Measurements from ENCODE around the gene CTTNBP2NL. TPM values are rescaled to one million over a fixed set of nuclear protein-coding genes. Genes with fewer than 3 reads are reported as not detected.
"Not testable (repeated sequence)": the region's sequence is repeated elsewhere in the genome, so short reads cannot be mapped to it uniquely, and the experiment has no call there.

CTTNBP2NL gene
- total RNA-seq, 1 experiment from 2014 or later: 38.8 TPM

DNA sequence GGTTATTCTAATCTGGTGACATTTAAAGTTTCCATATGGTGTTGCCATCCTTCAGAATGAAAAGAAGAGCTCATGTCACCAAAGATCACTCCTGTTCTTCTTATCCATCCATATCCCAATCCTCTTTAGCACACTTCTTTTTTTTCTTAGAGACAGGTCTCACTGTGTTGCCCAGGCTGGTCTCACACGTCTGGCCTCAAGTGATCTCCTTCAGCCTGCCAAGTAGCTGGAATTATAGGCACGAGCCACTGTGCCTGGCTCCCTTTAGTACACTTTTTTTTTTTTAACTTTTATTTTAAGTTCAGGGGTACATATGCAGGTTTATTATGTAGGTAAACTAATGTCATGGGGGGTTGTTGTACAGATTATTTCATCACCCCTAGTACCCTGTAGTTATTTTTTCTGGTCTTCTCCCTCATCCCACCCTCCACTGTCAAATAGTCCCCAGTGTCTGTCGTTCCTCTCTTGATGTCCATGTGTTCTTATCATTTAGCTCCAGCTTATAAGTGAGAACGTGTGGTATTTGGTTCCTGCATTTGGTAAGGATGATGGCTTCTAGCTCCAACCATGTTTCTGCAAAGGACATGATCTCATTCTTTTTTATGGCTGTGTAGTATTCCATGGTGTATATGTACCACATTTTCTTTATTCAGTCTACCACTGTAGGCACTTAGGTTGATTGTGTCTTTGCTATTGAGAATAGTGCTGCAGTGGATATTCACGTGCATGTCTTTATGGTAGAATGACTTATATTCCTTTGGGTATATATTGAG lies 40.6 kb downstream of the CTTNBP2NL start:
- Mint-ChIP-seq H3K4me1 (no peaks in the 10 kb centered on the region), H3K4me3 (no peak overlapping the region)
- H4K20me1 ChIP-seq (ENCODE audit: control insufficient read depth, insufficient read depth, insufficient read length): no peaks in the 10 kb centered on the region

DNA sequence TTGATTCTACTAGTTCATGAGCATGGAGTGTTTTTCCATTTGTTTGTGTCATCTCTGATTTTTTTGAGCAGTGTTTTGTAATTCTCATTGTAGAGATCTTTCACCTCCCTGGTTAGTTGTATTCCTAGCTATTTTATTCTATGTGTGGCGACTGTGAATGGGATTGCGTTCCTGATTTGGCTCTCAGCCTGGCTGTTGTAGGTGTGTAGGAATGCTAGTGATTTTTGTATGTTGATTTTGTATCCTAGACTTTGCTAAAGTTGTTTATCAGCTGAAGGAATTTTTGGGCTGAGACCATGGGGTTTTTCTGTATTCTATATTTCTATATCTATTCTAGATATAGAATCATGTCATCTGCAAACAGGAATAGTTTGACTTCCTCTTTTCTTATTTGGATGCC lies 42.1 kb downstream of the CTTNBP2NL start:
- not testable (repeated sequence) for H3K27me3 ChIP-seq (ENCODE audit: insufficient read depth, low read length); H3K18ac ChIP-seq (ENCODE audit: insufficient read length, low read depth, low read length); H2BK12ac ChIP-seq (ENCODE audit: insufficient read length, low read depth, low read length); H3K9me3 Mint-ChIP-seq; H3K4ac ChIP-seq (ENCODE audit: low read depth, low read length); H4K5ac ChIP-seq (ENCODE audit: insufficient read length, low read depth, low read length); H4K20me1 ChIP-seq (ENCODE audit: control insufficient read depth, insufficient read depth, insufficient read length); H3K9me3 ChIP-seq (ENCODE audit: control insufficient read depth, low read depth, low read length); H3T11ph ChIP-seq (ENCODE audit: low read length); H3K4me2 ChIP-seq (ENCODE audit: insufficient read depth, insufficient read length, low read length); H4K8ac ChIP-seq (replicated peaks; ENCODE audit: insufficient read length, low read depth, low read length); H3K23ac ChIP-seq (ENCODE audit: insufficient read length, low read depth, low read length); H3K27ac ChIP-seq (ENCODE audit: insufficient read length, low read depth, low read length); H3K9ac ChIP-seq (ENCODE audit: extremely low read depth, insufficient read length, low read length); H2BK5ac ChIP-seq (ENCODE audit: insufficient read length, low read length); H3K4me1 Mint-ChIP-seq; H3K23me2 ChIP-seq (ENCODE audit: insufficient read length, low read depth, low read length, poor library complexity, severe bottlenecking); H3K4me1 ChIP-seq (ENCODE audit: insufficient read depth, low read length); H2AFZ ChIP-seq (ENCODE audit: low read length); DNase-seq; H2BK120ac ChIP-seq (ENCODE audit: low read depth, low read length, poor library complexity, severe bottlenecking); H3K56ac ChIP-seq (ENCODE audit: insufficient read length, low read depth, low read length); H3K4me3 Mint-ChIP-seq; H3K14ac ChIP-seq (ENCODE audit: insufficient read depth, low read length); H3K79me1 ChIP-seq (ENCODE audit: insufficient read depth, low read depth, low read length, poor library complexity, severe bottlenecking); H2AK5ac ChIP-seq (ENCODE audit: insufficient read length, low read length); H2BK15ac ChIP-seq (ENCODE audit: low read depth, low read length); H4K91ac ChIP-seq (ENCODE audit: insufficient read length, low read depth, low read length); H2BK20ac ChIP-seq (ENCODE audit: low read depth, low read length, poor library complexity, severe bottlenecking); H3K27me3 Mint-ChIP-seq (ENCODE audit: low read depth); H3K79me2 ChIP-seq (ENCODE audit: insufficient read depth, low read length)
- peaks cover 8 to 23% (median 22%) of the 10 kb centered on the region in 3 experiments for H3K36me3 Mint-ChIP-seq (ENCODE audit: insufficient read depth in 1 of 3, low read depth in 3 of 3)
- peak overlapping the region in 1 of 3 experiments; percentile 23; a peak in 2 of 7 replicates for H3K27ac Mint-ChIP-seq
- WGBS (ENCODE audit: extremely low coverage, insufficient read length, low lambda C conversion rate): no CpG with 5 or more reads among the region's 2 CpGs

More for the DNA sequence above, 40.6 kb downstream of the CTTNBP2NL start:
- no peak overlapping the region for H2AFZ ChIP-seq (ENCODE audit: low read length)
- no peak overlapping the region for H3K56ac ChIP-seq (ENCODE audit: insufficient read length, low read depth, low read length)
- H4K8ac ChIP-seq (replicated peaks; ENCODE audit: insufficient read length, low read depth, low read length): no peak overlapping the region
- no peak overlapping the region for H3K23ac ChIP-seq (ENCODE audit: insufficient read length, low read depth, low read length)
- DNase-seq: no peak
- H3K27ac Mint-ChIP-seq: no peak overlapping the region
- no peaks in the 10 kb centered on the region for H3K23me2 ChIP-seq (ENCODE audit: insufficient read length, low read depth, low read length, poor library complexity, severe bottlenecking)
- H3K4ac ChIP-seq (ENCODE audit: low read depth, low read length): no peak overlapping the region
- no peak overlapping the region for H2BK15ac ChIP-seq (ENCODE audit: low read depth, low read length)
- H3K36me3 Mint-ChIP-seq (ENCODE audit: insufficient read depth in 1 of 3, low read depth in 3 of 3): peaks cover 6 to 18% (median 17%) of the 10 kb centered on the region in 3 experiments
- no peak overlapping the region for H4K91ac ChIP-seq (ENCODE audit: insufficient read length, low read depth, low read length)
- no peaks in the 10 kb centered on the region for H3K27me3 ChIP-seq (ENCODE audit: insufficient read depth, low read length)
- H3K79me2 ChIP-seq (ENCODE audit: insufficient read depth, low read length): no peaks in the 10 kb centered on the region
- H3K4me1 ChIP-seq (ENCODE audit: insufficient read depth, low read length): no peaks in the 10 kb centered on the region
- H3K79me1 ChIP-seq (ENCODE audit: insufficient read depth, low read depth, low read length, poor library complexity, severe bottlenecking): peaks cover 3% of the 10 kb centered on the region
- no peaks in the 10 kb centered on the region for H3K9me3 Mint-ChIP-seq
- H3T11ph ChIP-seq (ENCODE audit: low read length): no peak overlapping the region
- H2BK120ac ChIP-seq (ENCODE audit: low read depth, low read length, poor library complexity, severe bottlenecking): no peak overlapping the region
- H3K27me3 Mint-ChIP-seq (ENCODE audit: low read depth): no peaks in the 10 kb centered on the region
- no peak overlapping the region for H4K5ac ChIP-seq (ENCODE audit: insufficient read length, low read depth, low read length)
- no peak overlapping the region for H3K18ac ChIP-seq (ENCODE audit: insufficient read length, low read depth, low read length)
- H2BK12ac ChIP-seq (ENCODE audit: insufficient read length, low read depth, low read length): no peak overlapping the region
- H3K4me2 ChIP-seq (ENCODE audit: insufficient read depth, insufficient read length, low read length): no peak overlapping the region
- no peak overlapping the region for H3K27ac ChIP-seq (ENCODE audit: insufficient read length, low read depth, low read length)
- no peaks in the 10 kb centered on the region for H3K9me3 ChIP-seq (ENCODE audit: control insufficient read depth, low read depth, low read length)
- no peak overlapping the region for H2AK5ac ChIP-seq (ENCODE audit: insufficient read length, low read length)
- H2BK5ac ChIP-seq (ENCODE audit: insufficient read length, low read length): no peak overlapping the region
- no peak overlapping the region for H3K9ac ChIP-seq (ENCODE audit: extremely low read depth, insufficient read length, low read length)
- no peak overlapping the region for H3K14ac ChIP-seq (ENCODE audit: insufficient read depth, low read length)
- no CpG with 5 or more reads among the region's 5 CpGs for WGBS (ENCODE audit: extremely low coverage, insufficient read length, low lambda C conversion rate)
- TF ChIP-seq, protein P1, sequence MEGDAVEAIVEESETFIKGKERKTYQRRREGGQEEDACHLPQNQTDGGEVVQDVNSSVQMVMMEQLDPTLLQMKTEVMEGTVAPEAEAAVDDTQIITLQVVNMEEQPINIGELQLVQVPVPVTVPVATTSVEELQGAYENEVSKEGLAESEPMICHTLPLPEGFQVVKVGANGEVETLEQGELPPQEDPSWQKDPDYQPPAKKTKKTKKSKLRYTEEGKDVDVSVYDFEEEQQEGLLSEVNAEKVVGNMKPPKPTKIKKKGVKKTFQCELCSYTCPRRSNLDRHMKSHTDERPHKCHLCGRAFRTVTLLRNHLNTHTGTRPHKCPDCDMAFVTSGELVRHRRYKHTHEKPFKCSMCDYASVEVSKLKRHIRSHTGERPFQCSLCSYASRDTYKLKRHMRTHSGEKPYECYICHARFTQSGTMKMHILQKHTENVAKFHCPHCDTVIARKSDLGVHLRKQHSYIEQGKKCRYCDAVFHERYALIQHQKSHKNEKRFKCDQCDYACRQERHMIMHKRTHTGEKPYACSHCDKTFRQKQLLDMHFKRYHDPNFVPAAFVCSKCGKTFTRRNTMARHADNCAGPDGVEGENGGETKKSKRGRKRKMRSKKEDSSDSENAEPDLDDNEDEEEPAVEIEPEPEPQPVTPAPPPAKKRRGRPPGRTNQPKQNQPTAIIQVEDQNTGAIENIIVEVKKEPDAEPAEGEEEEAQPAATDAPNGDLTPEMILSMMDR (conservative IDR thresholded peaks at IDR 0.05): no peak
- no peak overlapping the region for H2BK20ac ChIP-seq (ENCODE audit: low read depth, low read length, poor library complexity, severe bottlenecking)
